Upper lobe of left lung (tissue), 4 donors: Measurements from ENCODE around the gene AXIN1.

ENCODE experiments used
- EP300 ChIP-seq, 4 donors: sonication (generic); formaldehyde crosslinking; IDR thresholded peaks; one replicate each; pipeline ENCODE4 v1.5.1; 2017; ENCODE audit warnings: antibody characterized with exemption in 4 of 4, control low read depth in 2 of 4
- POLR2AphosphoS5 ChIP-seq, 2 donors: sonication (generic); formaldehyde crosslinking; IDR thresholded peaks; one replicate each; pipeline ENCODE4 v1.5.1; 2017; ENCODE audit warnings: antibody characterized with exemption in 2 of 2
- TF ChIP-seq, protein P1 (sequence below), 6 experiments: fragments of 450-650 bp in 4 of 6; fragments of 200-600 bp in 2 of 6; sonication (generic) in 2 of 6; IDR thresholded peaks; one replicate each; pipeline ENCODE4 v1.5.1; 2016 to 2019; ENCODE audit warnings: antibody characterized with exemption in 6 of 6

DNA sequence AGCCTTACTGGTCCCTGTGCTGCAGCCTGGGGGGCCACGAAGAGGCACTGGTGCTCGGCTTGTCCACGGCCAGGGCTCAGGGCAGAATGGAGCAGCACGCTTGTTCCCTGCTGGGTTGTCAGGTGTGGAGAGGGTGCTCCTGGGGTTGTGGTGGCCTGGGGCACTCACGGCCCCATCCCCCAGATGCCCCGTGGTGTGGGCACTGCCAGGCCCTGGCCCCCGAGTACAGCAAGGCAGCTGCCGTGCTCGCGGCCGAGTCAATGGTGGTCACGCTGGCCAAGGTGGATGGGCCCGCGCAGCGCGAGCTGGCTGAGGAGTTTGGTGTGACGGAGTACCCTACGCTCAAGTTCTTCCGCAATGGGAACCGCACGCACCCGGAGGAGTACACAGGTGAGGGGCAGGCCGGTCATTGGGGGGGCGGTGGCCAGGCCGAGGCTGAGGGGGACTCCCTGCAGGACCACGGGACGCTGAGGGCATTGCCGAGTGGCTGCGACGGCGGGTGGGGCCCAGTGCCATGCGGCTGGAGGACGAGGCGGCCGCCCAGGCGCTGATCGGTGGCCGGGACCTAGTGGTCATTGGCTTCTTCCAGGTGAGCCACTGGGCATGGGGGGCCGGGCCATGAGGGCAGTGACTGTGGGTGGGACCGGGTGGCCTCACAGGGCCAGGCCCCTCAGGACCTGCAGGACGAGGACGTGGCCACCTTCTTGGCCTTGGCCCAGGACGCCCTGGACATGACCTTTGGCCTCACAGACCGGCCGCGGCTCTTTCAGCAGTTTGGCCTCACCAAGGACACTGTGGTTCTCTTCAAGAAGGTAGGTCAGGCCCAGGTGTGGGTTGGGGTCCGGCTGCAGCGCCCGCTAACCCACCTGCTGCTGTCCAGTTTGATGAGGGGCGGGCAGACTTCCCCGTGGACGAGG, 68.1 kb downstream of the AXIN1 start:
- TF ChIP-seq, protein P1, sequence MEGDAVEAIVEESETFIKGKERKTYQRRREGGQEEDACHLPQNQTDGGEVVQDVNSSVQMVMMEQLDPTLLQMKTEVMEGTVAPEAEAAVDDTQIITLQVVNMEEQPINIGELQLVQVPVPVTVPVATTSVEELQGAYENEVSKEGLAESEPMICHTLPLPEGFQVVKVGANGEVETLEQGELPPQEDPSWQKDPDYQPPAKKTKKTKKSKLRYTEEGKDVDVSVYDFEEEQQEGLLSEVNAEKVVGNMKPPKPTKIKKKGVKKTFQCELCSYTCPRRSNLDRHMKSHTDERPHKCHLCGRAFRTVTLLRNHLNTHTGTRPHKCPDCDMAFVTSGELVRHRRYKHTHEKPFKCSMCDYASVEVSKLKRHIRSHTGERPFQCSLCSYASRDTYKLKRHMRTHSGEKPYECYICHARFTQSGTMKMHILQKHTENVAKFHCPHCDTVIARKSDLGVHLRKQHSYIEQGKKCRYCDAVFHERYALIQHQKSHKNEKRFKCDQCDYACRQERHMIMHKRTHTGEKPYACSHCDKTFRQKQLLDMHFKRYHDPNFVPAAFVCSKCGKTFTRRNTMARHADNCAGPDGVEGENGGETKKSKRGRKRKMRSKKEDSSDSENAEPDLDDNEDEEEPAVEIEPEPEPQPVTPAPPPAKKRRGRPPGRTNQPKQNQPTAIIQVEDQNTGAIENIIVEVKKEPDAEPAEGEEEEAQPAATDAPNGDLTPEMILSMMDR (IDR thresholded peaks at IDR 0.05): no peak
- no peak for TF ChIP-seq POLR2AphosphoS5 (IDR thresholded peaks at IDR 0.05)
- TF ChIP-seq EP300 (IDR thresholded peaks at IDR 0.05): no peak
